WTC11 (cell line): ENCODE results near the gene ETV3. TPM values are rescaled to one million over a fixed set of nuclear protein-coding genes. Genes with fewer than 3 reads are reported as not detected.

Experiments used
- ATAC-seq: fragments of 200-7000 bp; cut with Tn5 transposase; 2 replicates; pipeline ENCODE4 v1.10.0; 2021; ENCODE audit warnings: mild to moderate bottlenecking, moderate library complexity
- CTCF ChIA-PET: fragments of 300-600 bp; sonication (Branson Sonifier 250); formaldehyde crosslinking; loops from one replicate; lab custom pipeline; 2021; ENCODE audit warnings: antibody characterized with exemption; lab: Charles Lee
- POLR2A ChIA-PET: fragments of 350-600 bp; sonication (Branson Sonifier 250); formaldehyde crosslinking; loops from one replicate; lab custom pipeline; 2021; ENCODE audit warnings: antibody characterized with exemption; lab: Charles Lee
- DNase-seq: peaks from one replicate; pipeline ENCODE4 v3.0.0; 2021; ENCODE audit warnings: low spot score
- H3K27ac Mint-ChIP-seq: 2 replicates; pipeline ENCODE4 v1.8.0; 2021; ENCODE audit warnings: mixed read lengths
- H3K27me3 Mint-ChIP-seq: 2 replicates; pipeline ENCODE4 v1.8.0; 2021; ENCODE audit warnings: low read depth, mild to moderate bottlenecking, moderate library complexity, mixed read lengths
- H3K36me3 Mint-ChIP-seq: 2 replicates; pipeline ENCODE4 v1.8.0; 2021; ENCODE audit warnings: mixed read lengths
- H3K4me1 Mint-ChIP-seq: 2 replicates; pipeline ENCODE4 v1.8.0; 2022; ENCODE audit warnings: mixed read lengths
- H3K4me3 Mint-ChIP-seq: 2 replicates; pipeline ENCODE4 v1.8.0; 2021; ENCODE audit warnings: mild to moderate bottlenecking, moderate library complexity, mixed read lengths
- H3K9me3 Mint-ChIP-seq: 2 replicates; pipeline ENCODE4 v1.8.0; 2021; ENCODE audit warnings: mixed read lengths
- EMX1 ChIP-seq: fragments of 250-450 bp; sonication (Bioruptor Pico); IDR thresholded peaks from 2 replicates; pipeline ENCODE4 v1.8.0; 2021; ENCODE audit warnings: mild to moderate bottlenecking
- FOXK1 ChIP-seq: sonication (generic); formaldehyde crosslinking; IDR thresholded peaks from 2 replicates; pipeline ENCODE4 v1.8.0; 2022; ENCODE audit warnings: mild to moderate bottlenecking, moderate library complexity, missing genetic modification reagents
- HMGA2 ChIP-seq: fragments of 250-450 bp; sonication (Bioruptor Pico); IDR thresholded peaks from 2 replicates; pipeline ENCODE4 v1.4.0; 2021; ENCODE audit warnings: mild to moderate bottlenecking, moderate library complexity
- IRF2 ChIP-seq: sonication (generic); formaldehyde crosslinking; IDR thresholded peaks from 2 replicates; pipeline ENCODE4 v1.8.0; 2022; ENCODE audit warnings: low read depth, missing genetic modification reagents, borderline replicate concordance
- MYBL2 ChIP-seq: sonication (generic); formaldehyde crosslinking; IDR thresholded peaks from 2 replicates; pipeline ENCODE4 v1.8.1; 2023; ENCODE audit warnings: mild to moderate bottlenecking, moderate library complexity, missing genetic modification reagents
- NFATC4 ChIP-seq: fragments of 250-450 bp; sonication (Bioruptor Pico); IDR thresholded peaks from 2 replicates; pipeline ENCODE4 v1.9.0; 2021; ENCODE audit warnings: mild to moderate bottlenecking
- NR2C2 ChIP-seq: sonication (generic); formaldehyde crosslinking; IDR thresholded peaks from 2 replicates; pipeline ENCODE4 v1.8.0; 2022; ENCODE audit warnings: mild to moderate bottlenecking, missing genetic modification reagents
- OVOL2 ChIP-seq: fragments of 250-450 bp; sonication (Bioruptor Pico); IDR thresholded peaks from 2 replicates; pipeline ENCODE4 v1.9.0; 2021; ENCODE audit warnings: mild to moderate bottlenecking, borderline replicate concordance
- PRRX2 ChIP-seq: fragments of 250-450 bp; sonication (Bioruptor Pico); IDR thresholded peaks from 2 replicates; pipeline ENCODE4 v1.8.0; 2021; ENCODE audit warnings: mild to moderate bottlenecking
- SOX15 ChIP-seq: fragments of 250-450 bp; sonication (Bioruptor Pico); IDR thresholded peaks from 2 replicates; pipeline ENCODE4 v1.9.0; 2021; ENCODE audit warnings: mild to moderate bottlenecking
- TP53 ChIP-seq: sonication (generic); formaldehyde crosslinking; IDR thresholded peaks from 2 replicates; pipeline ENCODE4 v1.8.1; 2023; ENCODE audit warnings: mild to moderate bottlenecking, missing genetic modification reagents
- total RNA-seq: library from RNA; stranded (reverse); gene quantifications from 3 replicates; pipeline ENCODE4 v1.2.3, GENCODE V29; 2021
- TF ChIP-seq, protein P1 (sequence below): sonication (generic); formaldehyde crosslinking; conservative IDR thresholded peaks from 2 replicates; pipeline ENCODE4 v1.8.1; 2022; ENCODE audit warnings: mild to moderate bottlenecking, missing genetic modification reagents
- TF ChIP-seq, protein P2 (sequence below): sonication (generic); formaldehyde crosslinking; IDR thresholded peaks from 2 replicates; pipeline ENCODE4 v1.8.0; 2022; ENCODE audit warnings: mild to moderate bottlenecking, missing genetic modification reagents
- TF ChIP-seq, protein P3 (sequence below): sonication (generic); formaldehyde crosslinking; IDR thresholded peaks from 2 replicates; pipeline ENCODE4 v1.8.1; 2023; ENCODE audit warnings: mild to moderate bottlenecking, moderate library complexity, missing genetic modification reagents
- TF ChIP-seq, protein P4 (sequence below): sonication (generic); formaldehyde crosslinking; IDR thresholded peaks from 2 replicates; pipeline ENCODE4 v1.8.1; 2023; ENCODE audit warnings: mild to moderate bottlenecking, missing genetic modification reagents
- TF ChIP-seq, protein P5 (sequence below): fragments of 250-450 bp; sonication (Bioruptor Pico); IDR thresholded peaks from 2 replicates; pipeline ENCODE4 v1.9.0; 2021; ENCODE audit warnings: moderate library complexity, mild to moderate bottlenecking, inconsistent platforms, borderline replicate concordance
- TF ChIP-seq, protein P6 (sequence below): sonication (generic); formaldehyde crosslinking; IDR thresholded peaks from 2 replicates; pipeline ENCODE4 v1.8.0; 2022; ENCODE audit warnings: mild to moderate bottlenecking, missing genetic modification reagents
- TF ChIP-seq, protein P7 (sequence below): sonication (generic); formaldehyde crosslinking; IDR thresholded peaks from 2 replicates; pipeline ENCODE4 v1.8.0; 2022; ENCODE audit warnings: mild to moderate bottlenecking, missing genetic modification reagents
- TF ChIP-seq, protein P8 (sequence below): sonication (generic); formaldehyde crosslinking; IDR thresholded peaks from 2 replicates; pipeline ENCODE4 v1.8.1; 2023; ENCODE audit warnings: mild to moderate bottlenecking, missing genetic modification reagents

Gene ETV3
- total RNA-seq, 1 experiment from 2014 or later, result 26.0 TPM

DNA sequence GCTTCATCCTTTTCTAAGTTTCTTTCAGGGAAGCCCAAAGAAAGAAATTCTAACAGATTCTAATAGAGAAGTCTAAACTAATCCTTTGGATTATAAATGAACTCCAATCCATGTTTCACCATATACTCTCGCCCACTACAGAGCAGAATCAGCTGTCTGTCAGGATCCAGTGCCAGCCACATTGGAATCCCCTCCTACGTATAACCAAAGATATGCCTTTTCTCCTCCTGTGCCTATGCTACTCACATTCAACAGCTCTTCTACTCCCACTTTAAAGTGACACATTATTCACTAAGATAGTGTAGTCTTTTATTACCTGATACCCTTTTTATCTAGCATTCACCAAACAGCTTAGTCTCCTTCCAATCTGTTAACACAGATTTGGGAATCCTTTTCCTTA is 3.1 kb downstream of the ETV3 start:
- H3K27ac Mint-ChIP-seq, result no peak overlapping the region
- peaks cover 54% of the 10 kb centered on the region for H3K36me3 Mint-ChIP-seq
- H3K4me1 Mint-ChIP-seq, result peaks cover 29% of the 10 kb centered on the region
- no peak for ATAC-seq
- no peak for DNase-seq
- H3K9me3 Mint-ChIP-seq, result no peaks in the 10 kb centered on the region
- CTCF ChIA-PET, result interaction anchor here (9.2 to 9.6 kb wide), 2 partner anchors 21 to 45 kb away, joined by 85 to 114 read pairs; no protein-coding TSS in a partner anchor
- no peaks in the 10 kb centered on the region for H3K27me3 Mint-ChIP-seq
- TF ChIP-seq OVOL2 (CRISPR knock-in tag), result no peak
- TF ChIP-seq, protein P1, sequence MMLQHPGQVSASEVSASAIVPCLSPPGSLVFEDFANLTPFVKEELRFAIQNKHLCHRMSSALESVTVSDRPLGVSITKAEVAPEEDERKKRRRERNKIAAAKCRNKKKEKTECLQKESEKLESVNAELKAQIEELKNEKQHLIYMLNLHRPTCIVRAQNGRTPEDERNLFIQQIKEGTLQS (CRISPR knock-in tag), result no peak
- TF ChIP-seq IRF2 (CRISPR knock-in tag), result no peak
- no peak for TF ChIP-seq PRRX2 (CRISPR knock-in tag)
- TF ChIP-seq, protein P2, sequence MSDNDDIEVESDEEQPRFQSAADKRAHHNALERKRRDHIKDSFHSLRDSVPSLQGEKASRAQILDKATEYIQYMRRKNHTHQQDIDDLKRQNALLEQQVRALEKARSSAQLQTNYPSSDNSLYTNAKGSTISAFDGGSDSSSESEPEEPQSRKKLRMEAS (CRISPR knock-in tag), result no peak
- no peak for TF ChIP-seq HMGA2 (CRISPR knock-in tag)
- no peak overlapping the region for H3K4me3 Mint-ChIP-seq
- POLR2A ChIA-PET, result no interaction called here

DNA sequence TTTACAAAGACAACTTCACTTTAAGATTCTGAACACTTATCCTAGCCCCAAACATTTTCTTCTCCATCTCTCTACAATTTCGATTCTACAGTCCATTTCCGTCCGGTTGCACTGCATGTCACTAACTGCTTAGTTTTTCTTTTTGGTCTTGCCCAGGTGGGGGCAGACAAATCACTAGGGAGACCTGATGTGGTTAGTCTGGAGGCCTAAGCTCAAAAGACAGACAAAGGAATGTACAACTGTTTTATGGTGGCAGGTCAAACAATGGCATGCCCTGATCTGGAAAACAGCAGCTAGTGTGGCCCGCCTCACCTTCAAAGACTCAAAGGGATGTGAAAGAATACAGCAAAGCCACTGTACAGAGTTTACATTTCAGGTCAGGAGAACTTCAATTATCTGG is 3.8 kb downstream of the ETV3 start:
- Mint-ChIP-seq H3K27me3 (no peaks in the 10 kb centered on the region), H3K27ac (no peak overlapping the region), H3K9me3 (no peaks in the 10 kb centered on the region), H3K4me1 (peaks cover 23% of the 10 kb centered on the region), H3K36me3 (peaks cover 57% of the 10 kb centered on the region), H3K4me3 (no peak overlapping the region)
- DNase-seq, result no peak
- no peak for ATAC-seq
- CTCF ChIA-PET, result interaction anchor here (9.2 to 9.6 kb wide), 2 partner anchors 22 to 44 kb away, joined by 85 to 114 read pairs; no protein-coding TSS in a partner anchor
- TF ChIP-seq, protein P3, sequence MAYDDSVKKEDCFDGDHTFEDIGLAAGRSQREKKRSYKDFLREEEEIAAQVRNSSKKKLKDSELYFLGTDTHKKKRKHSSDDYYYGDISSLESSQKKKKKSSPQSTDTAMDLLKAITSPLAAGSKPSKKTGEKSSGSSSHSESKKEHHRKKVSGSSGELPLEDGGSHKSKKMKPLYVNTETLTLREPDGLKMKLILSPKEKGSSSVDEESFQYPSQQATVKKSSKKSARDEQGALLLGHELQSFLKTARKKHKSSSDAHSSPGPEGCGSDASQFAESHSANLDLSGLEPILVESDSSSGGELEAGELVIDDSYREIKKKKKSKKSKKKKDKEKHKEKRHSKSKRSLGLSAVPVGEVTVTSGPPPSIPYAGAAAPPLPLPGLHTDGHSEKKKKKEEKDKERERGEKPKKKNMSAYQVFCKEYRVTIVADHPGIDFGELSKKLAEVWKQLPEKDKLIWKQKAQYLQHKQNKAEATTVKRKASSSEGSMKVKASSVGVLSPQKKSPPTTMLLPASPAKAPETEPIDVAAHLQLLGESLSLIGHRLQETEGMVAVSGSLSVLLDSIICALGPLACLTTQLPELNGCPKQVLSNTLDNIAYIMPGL (CRISPR knock-in tag), result no peak
- TF ChIP-seq NR2C2 (CRISPR knock-in tag) (no peak), MYBL2 (CRISPR knock-in tag) (no peak), EMX1 (no peak), SOX15 (no peak), TP53 (no peak), FOXK1 (CRISPR knock-in tag) (no peak), IRF2 (CRISPR knock-in tag) (no peak), NFATC4 (CRISPR knock-in tag) (no peak)
- TF ChIP-seq, protein P4, sequence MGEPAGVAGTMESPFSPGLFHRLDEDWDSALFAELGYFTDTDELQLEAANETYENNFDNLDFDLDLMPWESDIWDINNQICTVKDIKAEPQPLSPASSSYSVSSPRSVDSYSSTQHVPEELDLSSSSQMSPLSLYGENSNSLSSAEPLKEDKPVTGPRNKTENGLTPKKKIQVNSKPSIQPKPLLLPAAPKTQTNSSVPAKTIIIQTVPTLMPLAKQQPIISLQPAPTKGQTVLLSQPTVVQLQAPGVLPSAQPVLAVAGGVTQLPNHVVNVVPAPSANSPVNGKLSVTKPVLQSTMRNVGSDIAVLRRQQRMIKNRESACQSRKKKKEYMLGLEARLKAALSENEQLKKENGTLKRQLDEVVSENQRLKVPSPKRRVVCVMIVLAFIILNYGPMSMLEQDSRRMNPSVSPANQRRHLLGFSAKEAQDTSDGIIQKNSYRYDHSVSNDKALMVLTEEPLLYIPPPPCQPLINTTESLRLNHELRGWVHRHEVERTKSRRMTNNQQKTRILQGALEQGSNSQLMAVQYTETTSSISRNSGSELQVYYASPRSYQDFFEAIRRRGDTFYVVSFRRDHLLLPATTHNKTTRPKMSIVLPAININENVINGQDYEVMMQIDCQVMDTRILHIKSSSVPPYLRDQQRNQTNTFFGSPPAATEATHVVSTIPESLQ, result no peak
- TF ChIP-seq, protein P5, sequence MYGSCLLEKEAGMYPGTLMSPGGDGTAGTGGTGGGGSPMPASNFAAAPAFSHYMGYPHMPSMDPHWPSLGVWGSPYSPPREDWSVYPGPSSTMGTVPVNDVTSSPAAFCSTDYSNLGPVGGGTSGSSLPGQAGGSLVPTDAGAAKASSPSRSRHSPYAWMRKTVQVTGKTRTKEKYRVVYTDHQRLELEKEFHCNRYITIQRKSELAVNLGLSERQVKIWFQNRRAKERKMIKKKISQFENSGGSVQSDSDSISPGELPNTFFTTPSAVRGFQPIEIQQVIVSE (CRISPR knock-in tag), result no peak
- TF ChIP-seq, protein P6, sequence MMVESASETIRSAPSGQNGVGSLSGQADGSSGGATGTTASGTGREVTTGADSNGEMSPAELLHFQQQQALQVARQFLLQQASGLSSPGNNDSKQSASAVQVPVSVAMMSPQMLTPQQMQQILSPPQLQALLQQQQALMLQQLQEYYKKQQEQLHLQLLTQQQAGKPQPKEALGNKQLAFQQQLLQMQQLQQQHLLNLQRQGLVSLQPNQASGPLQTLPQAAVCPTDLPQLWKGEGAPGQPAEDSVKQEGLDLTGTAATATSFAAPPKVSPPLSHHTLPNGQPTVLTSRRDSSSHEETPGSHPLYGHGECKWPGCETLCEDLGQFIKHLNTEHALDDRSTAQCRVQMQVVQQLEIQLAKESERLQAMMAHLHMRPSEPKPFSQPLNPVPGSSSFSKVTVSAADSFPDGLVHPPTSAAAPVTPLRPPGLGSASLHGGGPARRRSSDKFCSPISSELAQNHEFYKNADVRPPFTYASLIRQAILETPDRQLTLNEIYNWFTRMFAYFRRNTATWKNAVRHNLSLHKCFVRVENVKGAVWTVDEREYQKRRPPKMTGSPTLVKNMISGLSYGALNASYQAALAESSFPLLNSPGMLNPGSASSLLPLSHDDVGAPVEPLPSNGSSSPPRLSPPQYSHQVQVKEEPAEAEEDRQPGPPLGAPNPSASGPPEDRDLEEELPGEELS (CRISPR knock-in tag), result no peak
- TF ChIP-seq, protein P7, sequence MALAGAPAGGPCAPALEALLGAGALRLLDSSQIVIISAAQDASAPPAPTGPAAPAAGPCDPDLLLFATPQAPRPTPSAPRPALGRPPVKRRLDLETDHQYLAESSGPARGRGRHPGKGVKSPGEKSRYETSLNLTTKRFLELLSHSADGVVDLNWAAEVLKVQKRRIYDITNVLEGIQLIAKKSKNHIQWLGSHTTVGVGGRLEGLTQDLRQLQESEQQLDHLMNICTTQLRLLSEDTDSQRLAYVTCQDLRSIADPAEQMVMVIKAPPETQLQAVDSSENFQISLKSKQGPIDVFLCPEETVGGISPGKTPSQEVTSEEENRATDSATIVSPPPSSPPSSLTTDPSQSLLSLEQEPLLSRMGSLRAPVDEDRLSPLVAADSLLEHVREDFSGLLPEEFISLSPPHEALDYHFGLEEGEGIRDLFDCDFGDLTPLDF (CRISPR knock-in tag), result no peak
- TF ChIP-seq, protein P8, sequence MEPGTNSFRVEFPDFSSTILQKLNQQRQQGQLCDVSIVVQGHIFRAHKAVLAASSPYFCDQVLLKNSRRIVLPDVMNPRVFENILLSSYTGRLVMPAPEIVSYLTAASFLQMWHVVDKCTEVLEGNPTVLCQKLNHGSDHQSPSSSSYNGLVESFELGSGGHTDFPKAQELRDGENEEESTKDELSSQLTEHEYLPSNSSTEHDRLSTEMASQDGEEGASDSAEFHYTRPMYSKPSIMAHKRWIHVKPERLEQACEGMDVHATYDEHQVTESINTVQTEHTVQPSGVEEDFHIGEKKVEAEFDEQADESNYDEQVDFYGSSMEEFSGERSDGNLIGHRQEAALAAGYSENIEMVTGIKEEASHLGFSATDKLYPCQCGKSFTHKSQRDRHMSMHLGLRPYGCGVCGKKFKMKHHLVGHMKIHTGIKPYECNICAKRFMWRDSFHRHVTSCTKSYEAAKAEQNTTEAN (CRISPR knock-in tag), result no peak
- POLR2A ChIA-PET, result no interaction called here
